AML-193 (cell line): ENCODE measurements around the gene RFWD3.
"Not testable (repeated sequence)": the region's sequence is repeated elsewhere in the genome, so short reads cannot be mapped to it uniquely, and the experiment has no call there.

Experiments used
- DNase-seq, 2 experiments: peaks; one replicate each; lab custom pipeline; 2025; lab: John Stamatoyannopoulos, UW

The RFWD3 gene

GRCh38 chr16:74661064-74661463 is 5.6 kb downstream of the RFWD3 start:
- no peak for DNase-seq

GRCh38 chr16:74660383-74660782 is 6.3 kb downstream of the RFWD3 start:
- no peak for DNase-seq

GRCh38 chr16:74659041-74659440 is 7.6 kb downstream of the RFWD3 start:
- DNase-seq, result no peak

- no peak for DNase-seq
These were observed 8.6 kb downstream of the RFWD3 start for GRCh38 chr16:74657870-74658642.

- DNase-seq, result no peak
These were observed 12.1 kb downstream of the RFWD3 start for GRCh38 chr16:74654536-74655050.

- DNase-seq, result not testable (repeated sequence)
These were observed 13.8 kb downstream of the RFWD3 start for GRCh38 chr16:74652883-74653282.

- no peak for DNase-seq
These were observed 14.4 kb downstream of the RFWD3 start for GRCh38 chr16:74652249-74652648.

GRCh38 chr16:74651841-74652240 is 14.8 kb downstream of the RFWD3 start:
- DNase-seq, result no peak

GRCh38 chr16:74650966-74651567 is 15.6 kb downstream of the RFWD3 start:
- no peak for DNase-seq

GRCh38 chr16:74649839-74650504 is 16.7 kb downstream of the RFWD3 start:
- no peak for DNase-seq

GRCh38 chr16:74641969-74642368 is 24.7 kb downstream of the RFWD3 start:
- no peak for DNase-seq

- no peak for DNase-seq
These were observed 28.8 kb downstream of the RFWD3 start for GRCh38 chr16:74637742-74638453.

- no peak for DNase-seq
These were observed 31.4 kb downstream of the RFWD3 start for GRCh38 chr16:74635303-74635702.

GRCh38 chr16:74633686-74634085 is 33.0 kb downstream of the RFWD3 start:
- DNase-seq, result no peak

GRCh38 chr16:74627506-74628220 is 39.0 kb downstream of the RFWD3 start:
- DNase-seq, result no peak

GRCh38 chr16:74626741-74627416 is 39.8 kb downstream of the RFWD3 start:
- no peak for DNase-seq

GRCh38 chr16:74625500-74626350 is 41.0 kb downstream of the RFWD3 start:
- no peak for DNase-seq

GRCh38 chr16:74623839-74624235 is 42.8 kb downstream of the RFWD3 start:
- DNase-seq, result no peak

- DNase-seq, result peak; percentile 28 to 40
These were observed 43.4 kb downstream of the RFWD3 start for GRCh38 chr16:74623214-74623838.

- DNase-seq, result no peak
These were observed 44.7 kb downstream of the RFWD3 start for GRCh38 chr16:74622005-74622404.
